Fibroblast of skin of left quadriceps (primary cell): ENCODE data around the gene MRPL12.
"Not testable (repeated sequence)": the region's sequence is repeated elsewhere in the genome, so short reads cannot be mapped to it uniquely, and the experiment has no call there.

Experiments used
- DNase-seq, 2 experiments: peaks; one replicate each; pipeline ENCODE4 v3.0.0-alpha.2; 2013; ENCODE audit warnings: low read depth in 2 of 2

Gene MRPL12

DNA sequence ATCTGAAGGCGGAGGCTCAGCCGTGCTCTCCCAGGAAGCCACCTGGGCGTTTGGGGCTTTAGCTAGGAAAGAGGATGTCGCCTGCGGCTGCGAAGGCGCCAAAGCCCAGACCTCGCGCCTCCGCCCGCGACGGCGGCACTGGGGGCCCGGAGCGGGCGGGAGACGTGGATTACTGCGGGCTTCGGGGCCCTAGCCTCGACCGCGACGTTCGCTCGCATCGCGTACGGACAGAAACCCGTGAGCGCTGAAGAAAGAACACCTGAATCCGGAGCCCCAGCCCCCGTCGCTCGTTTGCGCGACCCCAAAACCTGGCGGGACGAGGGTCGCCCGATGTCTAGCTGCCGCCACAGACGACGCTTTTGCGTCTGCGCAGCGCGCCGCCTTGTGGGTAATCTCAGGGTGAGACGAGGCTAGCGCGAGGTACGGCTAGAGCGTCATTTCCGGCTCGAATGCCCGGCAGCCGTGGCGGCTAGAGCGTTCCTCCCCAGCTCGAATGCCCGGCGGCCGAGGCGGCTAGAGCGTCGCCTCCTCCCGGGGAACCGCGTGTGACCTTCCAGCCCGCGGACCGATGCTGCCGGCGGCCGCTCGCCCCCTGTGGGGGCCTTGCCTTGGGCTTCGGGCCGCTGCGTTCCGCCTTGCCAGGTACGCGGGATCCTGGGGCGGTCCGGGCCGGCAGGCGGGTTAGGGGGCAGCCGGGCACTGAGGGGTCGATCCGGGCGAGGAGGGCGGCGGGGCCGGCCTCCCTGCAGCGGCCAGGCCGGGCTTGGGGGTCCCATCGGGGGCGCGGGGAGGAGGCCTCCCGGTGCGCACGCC lies at the start of gene MRPL12:
TSS of gene MRPL12 (plus strand) at position 434 of the 813 bp plus-strand sequence. CDS start at position 569, 135 bp downstream.
- peak; percentile 74 to 75 for DNase-seq

DNA sequence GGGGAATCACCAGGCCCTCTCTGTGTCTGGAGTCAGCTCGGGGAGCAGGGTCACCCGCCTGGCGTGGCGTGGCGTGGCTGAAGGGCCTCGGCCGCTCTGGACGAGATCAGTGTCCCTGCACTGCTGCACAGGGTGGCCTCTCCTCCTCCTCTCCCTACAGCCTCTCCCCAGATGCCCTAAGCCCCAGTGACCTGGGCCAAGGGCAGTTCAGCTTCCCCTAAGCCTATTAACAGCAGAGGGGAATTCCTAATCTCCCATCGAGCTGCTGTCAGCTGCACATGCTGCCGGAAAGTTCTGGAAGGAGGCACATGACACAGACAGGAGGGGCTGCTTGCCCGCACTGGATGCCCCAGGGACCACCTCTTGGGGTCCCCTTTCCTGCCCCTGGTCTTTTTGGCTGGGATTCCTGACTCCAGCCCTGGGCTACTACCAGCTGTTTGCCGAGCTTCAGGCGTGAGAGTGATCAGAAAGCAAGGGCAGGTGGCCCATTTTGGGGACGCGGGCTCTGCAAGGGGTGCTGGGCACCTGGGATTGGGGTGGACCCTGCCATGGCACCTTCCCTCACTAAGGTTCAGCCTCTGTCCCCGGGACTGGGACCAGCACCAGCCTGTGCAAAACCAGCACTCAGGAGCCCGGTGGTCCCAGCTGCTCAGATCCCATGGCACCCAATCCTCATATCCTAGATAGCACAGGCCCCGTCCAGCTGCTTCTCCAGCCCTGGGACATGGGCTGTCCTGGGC lies 47.6 kb upstream of the MRPL12 start:
- no peak for DNase-seq

DNA sequence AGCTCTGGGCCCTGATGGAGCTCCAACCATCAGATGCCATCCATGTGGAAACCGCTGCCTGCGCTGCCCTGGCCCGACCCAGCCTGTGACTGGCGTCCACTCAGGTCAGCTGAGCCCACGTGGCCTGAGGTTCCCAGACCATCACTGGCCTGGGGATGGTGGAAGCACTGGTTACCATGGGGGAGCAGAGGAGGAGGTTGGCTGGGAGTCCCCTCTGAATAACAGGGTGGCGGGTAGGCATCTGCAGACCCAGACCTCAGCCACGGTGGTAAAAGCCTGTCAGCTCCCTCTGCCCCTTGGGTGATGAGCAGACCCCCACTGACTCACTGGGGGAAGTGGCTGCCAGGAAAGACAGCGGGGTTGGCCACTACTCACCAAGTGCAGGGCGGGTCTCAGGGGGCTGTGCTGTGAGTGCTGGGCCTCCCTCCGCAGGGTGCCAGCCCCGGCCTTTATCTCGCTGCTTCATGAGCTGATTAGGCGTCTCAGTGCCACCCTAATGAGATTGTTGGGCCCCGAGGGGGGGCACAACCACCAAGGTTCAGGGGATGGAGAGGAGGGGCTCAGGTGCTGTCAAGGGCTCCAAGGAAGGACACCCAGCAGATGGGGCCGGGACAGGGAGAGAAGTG lies 46.9 kb upstream of the MRPL12 start, which contains the start of gene PDE6G:
TSS of gene PDE6G (minus strand) at position 425 of the 626 bp plus-strand sequence. CDS start 3,237 bp downstream, outside the sequence.
- DNase-seq, result no peak

DNA sequence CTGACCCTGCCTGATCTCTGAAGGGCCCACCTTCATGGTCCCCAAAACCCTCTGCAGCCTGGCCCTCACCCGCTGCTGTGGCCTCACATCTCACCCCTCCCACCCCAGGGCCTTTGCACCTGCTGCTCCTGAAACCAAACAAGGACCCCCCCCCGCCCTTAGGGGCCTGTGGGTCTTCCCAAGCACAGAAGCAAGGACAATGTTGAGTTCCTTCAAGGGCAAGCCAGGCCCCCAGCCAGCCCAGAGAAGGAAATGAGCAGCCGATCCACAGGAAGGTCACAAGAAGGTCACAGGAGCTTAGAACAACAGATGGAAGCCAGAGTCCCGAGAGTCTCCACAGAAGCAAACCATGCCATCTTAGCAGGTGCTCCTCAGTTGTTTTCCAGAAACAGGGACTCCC lies 46.3 kb upstream of the MRPL12 start:
- no peak for DNase-seq

DNA sequence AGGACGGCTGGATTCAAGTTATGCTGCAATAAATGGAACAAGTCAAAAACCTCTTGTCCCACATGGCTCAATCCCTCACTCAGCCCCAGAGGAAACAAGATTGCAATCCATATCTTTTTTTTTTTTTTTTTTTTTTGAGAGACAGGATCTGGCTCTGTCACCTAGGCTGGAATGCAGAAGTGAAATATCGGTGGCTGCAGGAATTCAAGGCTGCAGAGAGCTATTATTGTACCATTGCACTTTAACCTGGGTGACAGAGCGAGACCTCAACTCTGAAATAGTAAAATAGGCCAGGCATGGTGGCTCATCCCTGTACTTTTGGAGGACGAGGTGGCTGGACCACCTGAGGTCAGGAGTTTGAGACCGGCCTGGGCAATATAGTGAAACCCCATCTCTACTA lies 44.1 kb upstream of the MRPL12 start:
- DNase-seq, result no peak

DNA sequence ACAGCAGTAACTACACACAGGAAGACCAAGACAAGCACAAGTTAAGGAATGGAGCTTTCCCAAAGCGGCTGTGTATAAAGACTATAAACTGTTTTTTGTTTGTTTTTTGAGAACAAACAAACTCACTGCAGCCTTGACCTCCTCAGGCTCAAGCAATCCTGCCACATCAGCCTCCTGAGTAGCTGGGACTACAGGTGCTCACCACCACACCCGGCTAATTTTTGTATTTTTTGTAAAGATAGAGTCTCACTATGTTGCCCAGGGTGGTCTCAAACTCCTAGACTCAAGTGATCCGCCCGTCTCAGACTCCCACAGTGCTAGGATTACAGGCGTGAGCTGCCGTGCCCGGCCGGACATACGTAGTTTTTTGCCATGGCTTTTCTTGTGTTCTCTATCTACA lies 42.7 kb upstream of the MRPL12 start:
- DNase-seq, result no peak

DNA sequence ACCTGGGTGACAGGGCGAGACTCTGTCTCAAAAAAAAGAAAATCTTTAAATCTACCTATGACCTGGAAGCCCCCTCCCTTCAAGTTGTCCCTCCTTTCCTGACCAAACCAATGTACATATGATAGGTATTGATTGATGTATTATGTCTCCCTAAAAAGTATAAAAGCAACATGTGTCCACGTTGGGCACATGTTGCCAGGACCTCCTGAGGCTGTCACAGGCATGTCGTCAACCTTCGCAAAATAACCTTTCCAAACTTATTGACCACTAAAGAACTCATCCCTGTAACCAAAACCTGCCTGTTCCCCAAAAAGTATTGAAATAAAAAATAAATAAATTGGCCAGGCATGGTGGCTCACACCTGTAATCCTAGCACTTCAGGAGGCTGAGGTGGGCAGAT lies 41.2 kb upstream of the MRPL12 start:
- no peak for DNase-seq

DNA sequence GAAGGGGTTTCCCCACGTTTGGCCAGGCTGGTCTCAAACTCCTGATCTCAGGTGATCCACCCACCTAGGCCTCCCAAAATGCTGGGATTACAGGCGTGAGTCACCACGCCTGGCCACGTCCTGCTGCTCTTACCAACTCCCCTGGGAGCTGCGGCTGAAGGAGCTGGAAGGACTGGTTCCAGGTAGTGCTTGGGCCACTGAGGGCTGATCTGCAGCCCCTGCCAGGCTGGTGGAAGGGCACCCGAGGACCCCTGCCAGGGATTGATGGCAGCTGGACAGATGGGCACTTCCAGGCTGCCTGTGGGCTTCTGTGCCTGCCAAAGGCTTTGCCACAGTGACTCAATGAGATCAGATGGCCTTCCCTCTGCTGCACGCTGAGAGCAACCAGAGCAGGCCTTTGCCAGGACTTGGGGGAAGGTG lies 39.1 kb upstream of the MRPL12 start:
- DNase-seq, result no peak

DNA sequence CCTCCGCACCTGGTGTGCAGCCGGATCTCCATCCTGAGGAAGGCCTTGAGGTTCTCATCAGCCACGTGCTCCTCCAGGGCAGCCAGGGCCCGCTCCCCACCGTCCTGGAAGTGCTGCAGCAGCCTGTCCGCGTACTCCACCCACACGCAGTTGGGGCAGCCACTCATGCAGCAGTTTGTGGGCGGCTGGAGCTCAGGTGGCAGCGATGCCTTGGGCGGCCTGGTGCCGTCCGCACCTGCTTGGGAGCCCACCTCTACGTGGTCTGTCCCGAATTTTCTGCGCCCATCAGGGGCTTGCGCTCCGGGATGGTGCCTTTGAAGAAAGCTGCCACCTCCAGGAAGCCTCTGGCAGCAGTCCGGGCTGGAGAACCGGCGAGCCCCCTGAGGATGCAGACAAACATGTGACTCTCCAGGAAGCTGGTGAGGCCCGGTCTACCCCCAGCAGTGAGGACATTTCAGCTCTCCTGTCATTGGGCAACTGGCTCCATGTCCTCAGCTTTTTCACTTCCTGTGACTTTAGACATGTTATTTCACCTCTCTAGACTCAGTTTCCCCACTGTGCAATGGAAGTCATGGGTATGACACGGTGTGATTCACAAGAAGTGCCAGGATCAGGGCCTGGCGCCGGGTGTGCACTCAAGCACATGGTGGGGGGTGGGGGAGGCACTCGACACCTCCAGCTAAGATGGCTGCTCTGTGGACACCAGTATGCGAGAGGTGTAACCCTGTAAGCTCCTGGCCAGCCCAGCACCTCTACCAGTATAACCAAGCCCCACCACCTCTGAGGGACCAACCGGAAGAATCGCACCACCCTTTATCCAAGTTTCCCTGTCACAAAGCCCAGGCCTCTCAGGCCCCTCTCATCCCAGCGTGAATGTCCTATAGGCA lies 37.7 kb upstream of the MRPL12 start:
- DNase-seq, result no peak

DNA sequence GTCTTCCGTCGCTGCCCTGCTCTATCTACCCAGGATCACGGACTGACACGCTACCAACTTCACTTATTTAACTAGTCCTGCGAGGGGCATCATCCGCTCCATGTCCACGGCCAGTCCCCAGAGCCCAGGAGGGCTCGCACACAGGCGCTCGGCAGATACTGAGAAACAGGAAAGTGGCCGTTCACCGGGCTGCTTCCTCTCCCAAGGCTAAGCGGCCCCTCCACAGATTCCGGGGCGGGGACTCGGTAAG lies 37.1 kb upstream of the MRPL12 start:
- DNase-seq, result no peak

DNA sequence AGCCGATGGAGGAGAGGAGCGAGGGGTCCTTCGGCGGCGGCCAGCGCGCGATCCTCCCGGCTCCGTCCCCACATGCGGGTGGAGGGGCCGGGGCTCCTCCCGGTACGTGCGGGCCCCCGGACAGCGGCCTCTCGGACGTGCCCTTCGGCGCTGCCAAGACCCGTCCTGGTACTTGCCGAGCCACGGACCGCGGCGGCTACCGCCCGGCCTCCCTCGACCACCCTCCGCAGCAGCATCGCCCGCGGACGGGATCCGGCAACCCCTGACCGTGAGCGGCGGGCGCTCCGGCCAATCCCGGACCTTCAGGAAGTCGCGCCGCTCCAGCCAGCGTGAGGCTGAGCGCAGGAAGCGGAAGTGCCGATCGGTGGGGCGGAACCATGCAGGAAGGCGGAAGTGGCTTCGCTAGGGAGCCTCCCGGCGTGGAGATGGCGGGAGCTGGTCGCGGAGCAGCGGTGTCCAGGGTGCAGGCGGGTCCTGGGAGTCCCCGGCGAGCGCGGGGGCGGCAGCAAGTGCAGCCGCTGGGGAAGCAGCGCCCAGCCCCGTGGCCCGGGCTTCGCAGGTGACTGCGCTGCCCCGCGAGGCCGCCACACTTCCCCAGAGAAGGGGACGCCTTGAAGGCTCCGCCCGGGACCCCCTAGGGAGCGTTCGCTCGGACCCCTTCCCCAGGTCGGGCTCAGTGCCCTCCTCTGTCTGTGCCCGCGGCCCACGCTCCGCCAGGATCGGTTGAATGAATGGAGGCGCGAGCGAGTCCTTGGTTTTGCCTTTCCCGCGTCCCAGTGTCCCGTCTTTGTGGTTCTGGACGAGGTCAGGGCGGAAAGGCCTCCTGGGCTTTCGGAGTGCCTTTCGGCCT lies 36.6 kb upstream of the MRPL12 start, which contains the start of the genes CCDC137 and OXLD1:
TSS of gene CCDC137 (plus strand) at position 396 of the 850 bp plus-strand sequence. CDS start at position 426, 30 bp downstream.
TSS of gene OXLD1 (minus strand) at position 264 of the 850 bp plus-strand sequence. CDS start at position 236, 28 bp downstream.
- DNase-seq, result peak; percentile 91

DNA sequence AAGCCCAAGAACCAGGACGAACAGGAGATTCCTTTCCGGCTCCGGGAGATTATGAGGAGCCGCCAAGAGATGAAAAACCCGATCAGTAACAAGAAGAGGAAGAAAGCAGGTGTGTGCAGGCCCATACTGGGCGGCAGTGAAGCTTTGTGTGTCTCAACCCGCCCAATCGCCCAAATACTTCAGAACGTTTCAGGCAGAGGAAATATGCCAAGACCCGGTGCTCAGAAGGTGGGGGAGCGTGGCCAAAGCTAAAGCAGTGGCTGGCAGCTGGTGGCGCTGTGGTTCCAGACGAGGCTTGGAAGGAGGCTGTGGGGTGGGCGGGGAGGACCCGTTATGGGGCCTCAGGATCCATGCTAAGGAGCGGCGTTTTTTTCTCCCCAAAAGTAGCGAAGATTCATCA lies 35.4 kb upstream of the MRPL12 start:
- no peak for DNase-seq

DNA sequence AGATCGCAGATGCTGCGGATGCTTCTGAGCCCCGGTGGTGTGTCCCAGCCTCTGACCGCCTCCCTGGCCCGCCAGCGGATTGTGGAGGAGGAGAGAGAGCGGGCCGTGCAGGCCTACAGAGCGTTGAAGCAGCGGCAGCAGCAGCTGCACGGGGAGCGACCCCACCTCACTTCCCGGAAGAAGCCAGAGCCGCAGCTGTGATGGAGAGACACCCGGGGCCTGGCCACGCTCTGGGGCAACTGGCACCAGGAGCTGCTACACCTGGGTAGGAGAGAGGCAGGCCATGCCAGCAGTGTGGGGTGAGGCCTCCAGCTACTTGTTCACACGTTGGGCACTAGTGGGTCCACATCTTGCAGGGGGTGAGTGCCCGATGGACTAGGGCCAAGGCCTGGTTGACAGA lies 30.7 kb upstream of the MRPL12 start:
- no peak for DNase-seq

DNA sequence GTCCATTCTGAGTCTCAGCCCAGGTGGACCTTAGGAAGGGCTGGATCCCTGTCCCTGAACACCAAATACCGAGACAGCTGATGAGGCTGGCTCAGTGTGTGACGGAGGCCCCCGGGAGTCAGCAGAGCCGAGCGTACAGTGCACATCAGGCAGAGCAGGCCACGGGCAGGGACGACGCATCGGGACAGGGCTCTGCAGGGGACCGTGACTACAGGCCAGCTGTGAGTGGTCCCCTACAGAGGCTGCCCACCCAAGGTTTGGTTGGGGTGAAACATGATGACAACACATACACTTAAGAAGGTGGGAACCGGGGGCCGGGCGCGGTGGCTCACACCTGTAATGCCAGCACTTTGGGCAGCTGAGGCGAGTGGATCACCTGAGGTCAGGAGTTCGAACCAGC lies 30.2 kb upstream of the MRPL12 start:
- DNase-seq, result no peak

DNA sequence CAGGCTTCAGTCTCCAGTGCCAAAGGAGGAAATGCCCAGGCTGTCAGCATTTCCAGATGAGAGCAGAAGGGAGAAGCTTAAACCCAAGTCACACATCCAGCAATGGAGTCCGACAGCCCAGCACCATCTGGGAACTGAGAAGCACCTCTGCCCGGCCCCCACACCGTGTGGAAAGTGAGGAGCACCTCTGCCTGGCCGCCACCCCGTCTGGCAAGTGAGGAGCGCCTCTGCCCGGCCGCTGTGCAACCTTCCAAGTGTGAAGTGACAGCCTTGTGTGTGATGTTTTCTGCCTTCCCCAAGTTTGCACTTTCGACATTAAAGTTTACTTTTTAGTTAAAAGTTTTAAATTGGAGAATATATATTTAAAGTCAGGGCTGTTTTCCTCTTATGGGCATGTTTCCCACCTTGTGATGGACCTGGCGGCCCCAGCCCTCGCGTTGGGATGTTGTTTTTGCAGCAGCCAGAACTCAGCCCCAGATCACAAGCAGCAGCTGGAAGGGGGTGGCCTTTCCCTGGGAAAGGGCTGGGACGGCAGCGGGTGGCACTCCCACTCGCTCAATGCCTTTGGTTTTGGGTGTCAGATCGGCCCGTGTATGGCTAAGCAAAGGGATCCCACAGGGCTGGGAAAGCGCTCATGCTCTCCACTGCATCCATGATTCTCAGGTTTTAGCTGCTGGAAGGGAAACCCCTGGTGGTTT lies 29.5 kb upstream of the MRPL12 start:
- DNase-seq, result no peak

DNA sequence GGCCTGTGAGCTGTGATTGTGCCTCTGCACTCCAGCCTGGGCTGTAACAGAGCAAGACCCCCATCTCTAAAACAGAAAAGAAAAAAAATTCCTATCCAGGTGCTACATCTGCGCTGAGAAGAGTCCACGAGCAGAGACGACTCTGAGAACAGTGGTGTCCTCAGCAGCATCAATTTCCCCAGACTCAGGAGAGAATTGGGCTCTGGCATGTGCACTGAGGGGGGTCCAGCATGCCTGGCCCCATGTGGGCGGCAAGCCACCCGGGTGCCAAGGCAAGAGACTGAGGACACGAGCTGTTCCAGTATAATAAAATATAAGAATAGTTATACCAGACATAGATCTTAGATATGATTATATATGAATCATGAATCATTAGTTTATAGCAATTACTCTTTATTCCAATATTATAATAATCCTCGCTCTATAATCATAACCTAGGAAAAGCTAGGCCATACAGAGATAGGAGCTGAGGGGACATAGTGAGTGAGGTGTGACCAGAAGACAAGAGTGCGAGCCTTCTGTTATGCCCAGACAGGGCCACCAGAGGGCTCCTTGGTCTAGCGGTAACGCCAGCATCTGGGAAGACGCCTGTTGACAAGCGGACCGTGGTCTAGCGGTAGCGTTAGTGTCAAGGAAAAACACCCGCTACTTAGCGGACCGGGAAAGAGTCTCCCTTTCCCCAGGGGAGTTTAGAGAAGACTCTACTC lies 27.5 kb upstream of the MRPL12 start:
- not testable (repeated sequence) for DNase-seq

DNA sequence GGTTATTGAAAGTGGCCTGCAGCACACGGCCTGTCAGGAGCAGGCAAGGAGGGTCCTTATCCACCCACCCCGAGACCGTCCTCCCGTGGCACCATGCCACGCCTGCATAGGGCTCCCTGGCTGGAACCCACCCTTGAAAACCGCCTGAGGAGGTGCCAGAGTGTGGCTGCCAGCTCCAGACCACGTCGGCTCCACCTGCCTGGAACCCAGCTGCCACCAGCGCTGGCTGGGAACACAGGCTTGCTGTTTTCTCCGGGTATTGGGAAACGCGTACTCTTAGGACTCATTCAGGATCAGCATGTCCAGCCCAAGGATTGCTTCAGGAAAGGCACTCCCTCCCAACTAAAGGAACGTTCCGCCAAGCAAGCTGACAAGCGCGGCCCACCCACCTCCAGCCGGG lies 26.3 kb upstream of the MRPL12 start:
- no peak for DNase-seq

DNA sequence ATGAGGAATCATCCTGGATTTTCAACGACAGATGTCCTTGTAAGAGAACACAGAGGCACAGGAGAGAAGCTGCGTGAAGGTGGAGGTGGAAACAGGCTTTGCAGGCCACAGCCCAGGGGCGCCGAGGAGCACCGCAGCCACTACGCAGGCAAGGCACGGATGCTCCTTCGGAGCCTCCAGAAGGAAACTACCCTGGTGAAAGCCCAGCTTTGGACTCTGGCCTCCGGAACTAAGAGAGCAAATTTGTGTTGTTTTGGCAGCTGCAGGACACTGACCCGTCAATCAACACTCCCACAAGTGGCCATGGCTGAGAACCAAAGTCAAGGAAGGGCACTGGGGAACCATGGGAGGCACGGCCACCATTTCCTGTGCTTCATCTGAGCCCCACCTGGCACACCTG lies 23.0 kb upstream of the MRPL12 start:
- DNase-seq, result no peak

DNA sequence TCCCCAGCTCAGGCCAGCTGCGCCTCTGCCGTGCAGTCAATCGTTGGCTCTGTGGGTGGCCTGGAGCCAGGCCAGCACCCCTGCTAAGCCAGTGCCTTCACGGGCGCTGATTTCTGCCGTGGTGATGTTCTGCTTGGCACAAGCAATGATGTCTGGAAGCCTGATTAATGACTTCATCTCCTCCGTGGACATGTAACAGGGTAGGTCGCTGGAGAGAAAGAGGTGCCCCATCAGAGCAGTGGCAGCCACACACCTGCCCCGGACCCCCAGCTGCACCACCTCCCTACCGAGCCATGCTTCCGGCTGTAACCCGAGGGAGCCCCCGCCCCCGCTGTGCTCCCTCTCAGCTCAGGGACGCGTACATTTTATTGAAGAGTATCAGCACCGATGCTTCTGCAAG lies 21.5 kb upstream of the MRPL12 start:
- no peak for DNase-seq
